Endothelial cell of umbilical vein (primary cell): ENCODE measurements around the gene ARPC5. TPM values are rescaled to one million over a fixed set of nuclear protein-coding genes. Genes with fewer than 3 reads are reported as not detected.

ENCODE experiments used
- BruUV-seq: library from RNA; stranded (reverse); fragments of 400-500 nt; replicated peaks from 2 replicates; lab custom pipeline; 2021; lab: Mats Ljungman, UMichigan
- CTCF ChIA-PET: fragments of 300-600, 350-600 bp; sonication (Branson Sonifier 250); formaldehyde crosslinking; loops from one replicate; lab custom pipeline; 2021; ENCODE audit warnings: antibody characterized with exemption, inconsistent platforms; lab: Charles Lee
- POLR2A ChIA-PET: fragments of 300-600, 350-600 bp; sonication (Branson Sonifier 250); formaldehyde crosslinking; loops from one replicate; lab custom pipeline; 2021; ENCODE audit warnings: antibody characterized with exemption, inconsistent platforms; lab: Charles Lee
- DNase-seq: peaks from one replicate; pipeline ENCODE4 v3.0.0-alpha.2; 2011; ENCODE audit warnings: low read depth, low spot score
- FAIRE-seq: peaks from 2 replicates; lab custom pipeline; 2011; peaks lifted over from hg19 to GRCh38; lab: Jason Lieb, UNC
- H2AFZ ChIP-seq: 2 replicates; pipeline ENCODE4 v1.6.0; 2012; ENCODE audit warnings: low read depth, low read length, control low read depth, inconsistent platforms
- H3K27ac ChIP-seq: 2 replicates; pipeline ENCODE4 v1.5.1; 2011; ENCODE audit warnings: low read depth, mild to moderate bottlenecking, control low read depth, low read length, moderate library complexity; ENCODE audit not compliant: insufficient read depth
- H3K27me3 ChIP-seq, 2 experiments: 2 replicates each; pipeline versions ENCODE4 v1.6.0 to v1.6.1; 2011; ENCODE audit warnings: low read length in 2 of 2, mixed read lengths in 1 of 2; ENCODE audit not compliant: control insufficient read depth in 2 of 2, insufficient read depth in 2 of 2
- H3K36me3 ChIP-seq, 2 experiments: 2 replicates in 1 of 2; 3 replicates in 1 of 2; pipeline ENCODE4 v1.5.1; 2011; ENCODE audit warnings: low read length in 2 of 2, mild to moderate bottlenecking in 1 of 2, moderate library complexity in 1 of 2; ENCODE audit not compliant: control insufficient read depth in 2 of 2, insufficient read depth in 2 of 2; ENCODE audit errors: extremely low read depth in 1 of 2
- H3K4me1 ChIP-seq: 3 replicates; pipeline ENCODE4 v1.5.1; 2011; ENCODE audit warnings: mild to moderate bottlenecking, low read length; ENCODE audit not compliant: control insufficient read depth, insufficient read depth; ENCODE audit errors: extremely low read depth
- H3K4me2 ChIP-seq: 2 replicates; pipeline ENCODE4 v1.6.1; 2011; ENCODE audit warnings: low read length, control low read depth, mixed read lengths; ENCODE audit not compliant: insufficient read depth
- H3K4me3 ChIP-seq, 3 experiments: fragments of 200-600 bp in 1 of 3; sonication (generic), shearing (Covaris generic) in 1 of 3; replicated peaks in 1 of 3; 2 replicates each; pipeline ENCODE4 v1.5.1; 2011 to 2016; ENCODE audit warnings: control low read depth in 3 of 3, low read length in 3 of 3, mild to moderate bottlenecking in 2 of 3, inconsistent platforms in 1 of 3, low read depth in 1 of 3, moderate library complexity in 1 of 3; ENCODE audit not compliant: insufficient read depth in 1 of 3
- H3K79me2 ChIP-seq: 2 replicates; pipeline ENCODE4 v1.6.0; 2012; ENCODE audit warnings: low read length, inconsistent platforms; ENCODE audit not compliant: control insufficient read depth, insufficient read depth
- H3K9ac ChIP-seq: replicated peaks from 2 replicates; pipeline ENCODE3; 2011; ENCODE audit warnings: low read length, control low read depth; ENCODE audit not compliant: insufficient read depth; ENCODE audit errors: extremely low read depth
- H3K9me1 ChIP-seq: replicated peaks from 3 replicates; pipeline ENCODE4 v1.6.0; 2011; ENCODE audit warnings: mild to moderate bottlenecking, low read length; ENCODE audit not compliant: control insufficient read depth, insufficient read depth; ENCODE audit errors: extremely low read depth
- H3K9me3 ChIP-seq: replicated peaks from 2 replicates; pipeline ENCODE4 v1.5.1; 2012; ENCODE audit warnings: low read length, inconsistent platforms; ENCODE audit not compliant: control insufficient read depth, insufficient read depth
- H4K20me1 ChIP-seq: replicated peaks from 2 replicates; pipeline ENCODE3; 2011; ENCODE audit warnings: mild to moderate bottlenecking, low read length; ENCODE audit not compliant: control insufficient read depth, insufficient read depth; ENCODE audit errors: extremely low read depth
- CTCF ChIP-seq, 2 donors: IDR thresholded peaks; 1 replicate in 1 of 2; 2 replicates in 1 of 2; pipeline ENCODE4 v1.5.1; 2011; ENCODE audit warnings: low read length in 2 of 2, mild to moderate bottlenecking in 2 of 2, moderate library complexity in 2 of 2, control low read depth in 1 of 2, inconsistent platforms in 1 of 2, low read depth in 1 of 2; ENCODE audit not compliant: insufficient read depth in 1 of 2; ENCODE audit errors: extremely low read depth in 1 of 2
- EZH2 ChIP-seq: IDR thresholded peaks from 2 replicates; pipeline ENCODE4 v1.6.1; 2012; ENCODE audit warnings: borderline replicate concordance, low read depth, mild to moderate bottlenecking, moderate library complexity, low read length, inconsistent platforms; ENCODE audit not compliant: severe bottlenecking
- FOS ChIP-seq: IDR thresholded peaks from 2 replicates; pipeline ENCODE4 v1.6.1; 2011; ENCODE audit warnings: mild to moderate bottlenecking, low read length, moderate library complexity, borderline replicate concordance; ENCODE audit not compliant: insufficient read depth
- GATA2 ChIP-seq: IDR thresholded peaks from 2 replicates; pipeline ENCODE4 v1.7.0; 2011; ENCODE audit warnings: low read depth, mild to moderate bottlenecking, moderate library complexity, mixed read lengths, low read length; ENCODE audit not compliant: insufficient read length, insufficient read depth
- JUN ChIP-seq: IDR thresholded peaks from 2 replicates; pipeline ENCODE4 v1.6.1; 2011; ENCODE audit warnings: borderline replicate concordance, low read depth; ENCODE audit not compliant: insufficient read length, insufficient read depth
- MAX ChIP-seq: IDR thresholded peaks from 2 replicates; pipeline ENCODE4 v1.6.1; 2011; ENCODE audit not compliant: insufficient read depth, insufficient read length
- MYC ChIP-seq: IDR thresholded peaks from one replicate; pipeline ENCODE4 v1.6.1; 2011; ENCODE audit warnings: mild to moderate bottlenecking, low read depth, low read length
- POLR2A ChIP-seq: IDR thresholded peaks from 2 replicates; pipeline ENCODE4 v1.6.1; 2012; ENCODE audit warnings: low read depth, mild to moderate bottlenecking, control low read depth, low read length
- POLR2AphosphoS5 ChIP-seq: IDR thresholded peaks from 2 replicates; pipeline ENCODE4 v1.6.1; 2012; ENCODE audit warnings: low read depth, mild to moderate bottlenecking, control low read depth, low read length, moderate library complexity; ENCODE audit not compliant: insufficient read depth
- dilution Hi-C: fragments of 300-500 bp; cut with MboI; formaldehyde crosslinking; loops from one replicate; pipeline ENCODE4 v1.15.0; 2019; ENCODE audit warnings: low sequenced_read_pairs; ENCODE audit not compliant: extremely low pct_ligation_motif_present
- intact Hi-C: fragments of 100-400 bp; cut with micrococcal nuclease; formaldehyde crosslinking; loops from one replicate; pipeline ENCODE4 v1.10.0; 2022
- polyA plus RNA-seq, 4 experiments: library from polyadenylated mRNA; depleted of rRNA in 3 of 4; stranded (reverse) in 3 of 4; unstranded in 1 of 4; fragments of >200 nt; gene quantifications; 2 replicates each; pipeline versions ENCODE4 v1.2.1 to v1.2.3, GENCODE V29; 2011 to 2012; ENCODE audit warnings: missing spikeins in 1 of 4
- total RNA-seq: library from RNA; stranded (reverse); gene quantifications from 2 replicates; pipeline ENCODE4 v1.2.3, GENCODE V29; 2021

Gene ARPC5
- total and polyA plus RNA-seq, 2 donors (not counting 3 experiments of a cell fraction or from before 2014, with no cell fraction given): 110 to 185 TPM

DNA sequence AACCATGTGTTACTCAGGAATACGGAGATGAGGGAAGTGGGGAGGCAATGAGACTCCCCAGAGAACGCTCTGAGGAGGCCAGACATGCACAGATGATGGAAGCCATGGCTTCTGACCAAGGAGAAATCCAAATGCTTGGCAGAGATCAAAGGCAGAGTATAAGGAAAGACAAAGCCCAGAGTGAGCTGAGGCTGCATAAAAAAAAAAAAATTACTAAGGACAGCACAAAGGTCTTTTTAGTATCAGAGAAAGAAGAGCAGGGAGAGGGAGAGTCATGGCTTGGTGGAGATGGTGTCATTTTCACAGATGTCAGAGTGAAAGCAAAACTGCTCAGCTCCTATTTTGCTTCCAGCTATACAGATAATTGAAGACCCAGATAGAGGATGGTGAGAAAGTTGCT, 37.2 kb downstream of the ARPC5 start:
- TF ChIP-seq MYC (no peak), FOS (no peak), POLR2AphosphoS5 (no peak), MAX (no peak), POLR2A (no peak), GATA2 (no peak), EZH2 (no peak), CTCF (IDR thresholded peaks at IDR 0.05; ENCODE audit: extremely low read depth in 1 of 2, insufficient read depth in 1 of 2, low read depth in 1 of 2, low read length in 2 of 2) (no peak), JUN (no peak)
- no TSS peak for BruUV-seq
- Histone ChIP-seq H3K9me3 (no peaks in the 10 kb centered on the region), H3K79me2 (no peaks in the 10 kb centered on the region), H3K4me2 (no peak overlapping the region), H2AFZ (no peak overlapping the region), H3K27me3 (peaks cover 2 to 8% of the 10 kb centered on the region in 2 experiments), H3K27ac (no peak overlapping the region), H3K4me3 (no peak overlapping the region), H3K9ac (no peak overlapping the region), H3K36me3 (no peaks in the 10 kb centered on the region), H3K9me1 (no peaks in the 10 kb centered on the region), H3K4me1 (no peaks in the 10 kb centered on the region), H4K20me1 (no peaks in the 10 kb centered on the region)
- intact Hi-C loops: no loop called here
- ChIA-PET POLR2A (no interaction called here), CTCF (interaction anchor here (3.1 kb wide), 1 partner anchor 11 kb away, joined by 11 read pairs; no protein-coding TSS in a partner anchor)
- FAIRE-seq: no peak
- DNase-seq: no peak
- dilution Hi-C loops: no loop called here
